IPS-20b (cell line): ENCODE measurements around the gene NACAD.
"Not testable (repeated sequence)": the region's sequence is repeated elsewhere in the genome, so short reads cannot be mapped to it uniquely, and the experiment has no call there.

Source experiments
- H3K27ac ChIP-seq: one replicate; pipeline ENCODE4 v1.5.1; 2013; ENCODE audit warnings: low read length
- H3K27me3 ChIP-seq: 2 replicates; pipeline ENCODE4 v1.6.1; 2013; ENCODE audit warnings: mild to moderate bottlenecking, low read length, inconsistent platforms; ENCODE audit not compliant: insufficient read depth
- H3K36me3 ChIP-seq: 2 replicates; pipeline ENCODE4 v1.6.1; 2013; ENCODE audit warnings: low read depth, mild to moderate bottlenecking, inconsistent platforms, low read length, moderate library complexity; ENCODE audit not compliant: insufficient read depth
- H3K4me1 ChIP-seq: 2 replicates; pipeline ENCODE4 v1.6.1; 2013; ENCODE audit warnings: mild to moderate bottlenecking, control low read depth, inconsistent platforms, low read length, moderate library complexity; ENCODE audit not compliant: insufficient read depth
- H3K4me3 ChIP-seq: 2 replicates; pipeline ENCODE4 v1.5.1; 2013; ENCODE audit warnings: mild to moderate bottlenecking, low read length, inconsistent platforms
- H3K9ac ChIP-seq: 2 replicates; pipeline ENCODE4 v1.6.1; 2013; ENCODE audit warnings: low read depth, mild to moderate bottlenecking, inconsistent platforms, low read length, moderate library complexity
- H3K9me3 ChIP-seq: 2 replicates; pipeline ENCODE4 v1.6.1; 2013; ENCODE audit warnings: mild to moderate bottlenecking, low read depth, low read length, inconsistent platforms; ENCODE audit not compliant: insufficient read depth

NACAD gene

GRCh38 chr7:45035371-45035770 lies 53.4 kb downstream of the NACAD start:
- Histone ChIP-seq H3K27me3 (no peaks in the 10 kb centered on the region), H3K4me1 (no peaks in the 10 kb centered on the region; the same call in 1 of the 2 replicates), H3K4me3 (no peak overlapping the region), H3K36me3 (peaks cover 17% of the 10 kb centered on the region; the same call in 1 of the 2 replicates), H3K9ac (no peak overlapping the region), H3K27ac (no peak overlapping the region), H3K9me3 (no peaks in the 10 kb centered on the region)

DNA sequence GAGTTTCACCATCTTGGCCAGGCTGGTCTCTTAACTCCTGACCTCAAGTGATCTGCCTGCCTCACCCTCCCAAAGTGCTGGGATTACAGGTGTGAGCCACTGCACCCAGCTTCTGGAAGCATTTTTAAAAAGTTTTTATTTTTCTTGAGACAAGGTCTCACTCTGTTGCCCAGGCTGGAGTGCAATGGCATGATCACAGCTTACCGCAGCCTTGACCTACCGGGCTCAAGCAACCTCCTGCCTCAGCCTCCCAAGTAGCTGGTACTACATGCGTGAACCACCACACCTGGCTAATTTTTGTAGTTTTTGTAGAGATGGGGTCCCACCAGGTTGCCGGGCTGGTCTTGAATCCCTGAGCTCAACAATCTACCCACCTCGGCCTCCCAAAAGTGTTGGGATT lies 54.1 kb downstream of the NACAD start:
- H3K27ac ChIP-seq, H3K9me3 ChIP-seq, H3K27me3 ChIP-seq, H3K4me3 ChIP-seq, H3K4me1 ChIP-seq, H3K9ac ChIP-seq: not testable (repeated sequence)
- peaks cover 15% of the 10 kb centered on the region; the same call in 1 of the 2 replicates for H3K36me3 ChIP-seq

GRCh38 chr7:45033931-45034290 lies 54.9 kb downstream of the NACAD start:
- Histone ChIP-seq H3K27ac (no peak overlapping the region), H3K4me3 (no peak overlapping the region), H3K36me3 (peaks cover 9% of the 10 kb centered on the region; the same call in 1 of the 2 replicates), H3K27me3 (no peaks in the 10 kb centered on the region), H3K4me1 (no peaks in the 10 kb centered on the region; the same call in 1 of the 2 replicates), H3K9ac (no peak overlapping the region), H3K9me3 (no peaks in the 10 kb centered on the region)

- no peaks in the 10 kb centered on the region; the same call in 1 of the 2 replicates for H3K4me1 ChIP-seq
- H3K36me3 ChIP-seq: peaks cover 4% of the 10 kb centered on the region; the same call in 1 of the 2 replicates
- H3K27ac ChIP-seq: no peak overlapping the region
- H3K9me3 ChIP-seq: no peaks in the 10 kb centered on the region
- H3K9ac ChIP-seq: no peak overlapping the region; the same call in 1 of the 2 replicates
- H3K4me3 ChIP-seq: no peak overlapping the region
- no peaks in the 10 kb centered on the region for H3K27me3 ChIP-seq
Measured at GRCh38 chr7:45033261-45033930, 55.4 kb downstream of the NACAD start.

- H3K27ac ChIP-seq: no peak overlapping the region
- H3K27me3 ChIP-seq: no peaks in the 10 kb centered on the region
- peaks cover 9% of the 10 kb centered on the region; the same call in 1 of the 2 replicates for H3K36me3 ChIP-seq
- H3K9me3 ChIP-seq: no peaks in the 10 kb centered on the region
- no peaks in the 10 kb centered on the region; the same call in 1 of the 2 replicates for H3K4me1 ChIP-seq
- no peak overlapping the region for H3K9ac ChIP-seq
- no peak overlapping the region for H3K4me3 ChIP-seq
Measured at GRCh38 chr7:45032421-45032820, 56.3 kb downstream of the NACAD start.

DNA sequence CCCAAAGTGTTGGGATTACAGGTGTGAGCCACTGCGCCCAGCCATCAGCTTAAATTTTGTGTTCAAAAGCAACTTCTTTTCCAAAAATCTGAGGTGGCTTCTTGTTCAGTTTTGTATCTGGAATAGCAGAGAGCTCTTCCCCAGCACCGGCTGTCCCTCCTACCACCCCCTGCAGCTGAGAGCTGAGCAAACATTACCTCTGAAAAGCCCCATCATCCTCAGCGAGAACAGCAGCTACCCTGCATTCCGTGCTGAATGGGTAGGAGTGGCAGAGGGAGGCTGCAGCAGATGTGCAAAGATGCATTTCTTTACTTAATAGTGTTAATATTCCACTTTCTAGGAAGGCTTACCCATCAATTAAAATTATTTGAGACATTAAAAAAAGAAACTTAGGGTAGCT lies 56.9 kb downstream of the NACAD start:
- no peaks in the 10 kb centered on the region; the same call in 1 of the 2 replicates for H3K4me1 ChIP-seq
- H3K9ac ChIP-seq: no peak overlapping the region
- no peaks in the 10 kb centered on the region for H3K9me3 ChIP-seq
- no peaks in the 10 kb centered on the region for H3K27me3 ChIP-seq
- no peak overlapping the region for H3K4me3 ChIP-seq
- no peak overlapping the region for H3K27ac ChIP-seq
- H3K36me3 ChIP-seq: peaks cover 14% of the 10 kb centered on the region; the same call in 1 of the 2 replicates
